HCT116 (cell line): Measurements from ENCODE around the gene ARHGEF3. TPM values are rescaled to one million over a fixed set of nuclear protein-coding genes. Genes with fewer than 3 reads are reported as not detected.

Experiments used
- ATAC-seq: fragments of 200-7000 bp; cut with Tn5 transposase; 2 replicates; pipeline ENCODE4 v1.9.1; 2020; ENCODE audit warnings: mild to moderate bottlenecking, moderate library complexity
- BruUV-seq: library from RNA; stranded (reverse); fragments of 400-500 nt; replicated peaks from 2 replicates; lab custom pipeline; 2021; lab: Mats Ljungman, UMichigan
- CTCF ChIA-PET: fragments of 300-600 bp; sonication (Branson Sonifier 250); formaldehyde crosslinking; loops from one replicate; lab custom pipeline; 2021; ENCODE audit warnings: antibody characterized with exemption; lab: Charles Lee
- POLR2A ChIA-PET: fragments of 300-600, 350-600 bp; sonication (Branson Sonifier 250); formaldehyde crosslinking; loops from one replicate; lab custom pipeline; 2021; ENCODE audit warnings: antibody characterized with exemption; lab: Charles Lee
- RAD21 ChIA-PET, 2 experiments: fragments of 300-600 bp; sonication (Branson Sonifier 250); formaldehyde crosslinking; loops; one replicate each; lab custom pipeline; 2023; ENCODE audit warnings: low total read pairs in 2 of 2; ENCODE audit not compliant: uncharacterized antibody in 2 of 2, unreplicated experiment in 2 of 2, low non-redundant PET in 1 of 2; lab: Charles Lee
- DNase-seq: peaks from one replicate; pipeline ENCODE4 v3.0.0-alpha.2; 2010; ENCODE audit warnings: low read depth, low spot score
- H2AFZ ChIP-seq: fragments of 200-600 bp; shearing (Covaris generic), sonication (generic); 2 replicates; pipeline ENCODE4 v1.6.1; 2017; ENCODE audit warnings: low read depth, mixed run types, mixed read lengths, antibody characterized with exemption, low read length; ENCODE audit not compliant: poor library complexity, severe bottlenecking
- H3K27ac ChIP-seq: 2 replicates; pipeline ENCODE4 v1.5.1; 2012; ENCODE audit warnings: low read depth, low read length
- H3K27me3 ChIP-seq: fragments of 200-600 bp; sonication (generic); 2 replicates; pipeline ENCODE4 v1.6.1; 2016; ENCODE audit warnings: mixed run types, low read length, mixed read lengths; ENCODE audit not compliant: insufficient read depth
- H3K36me3 ChIP-seq, 2 experiments: fragments of 200-500 bp in 1 of 2; fragments of 200-600 bp in 1 of 2; sonication (Bioruptor generic) in 1 of 2; sonication (generic) in 1 of 2; 2 replicates each; pipeline versions ENCODE4 v1.5.1 to v1.6.1; 2014 to 2016; ENCODE audit warnings: low read length in 2 of 2, inconsistent platforms in 1 of 2, mixed read lengths in 1 of 2, mixed run types in 1 of 2; ENCODE audit not compliant: insufficient read depth in 2 of 2, control insufficient read depth in 1 of 2
- H3K4me1 ChIP-seq, 2 experiments: fragments of 200-600 bp in 1 of 2; sonication (generic) in 1 of 2; 2 replicates each; pipeline versions ENCODE4 v1.5.1 to v1.6.1; 2012 to 2017; ENCODE audit warnings: low read length in 2 of 2, inconsistent platforms in 1 of 2, mild to moderate bottlenecking in 1 of 2, mixed read lengths in 1 of 2, mixed run types in 1 of 2, moderate library complexity in 1 of 2; ENCODE audit not compliant: insufficient read depth in 2 of 2, control insufficient read depth in 1 of 2
- H3K4me2 ChIP-seq: fragments of 200-600 bp; sonication (generic); 2 replicates; pipeline ENCODE4 v1.6.1; 2017; ENCODE audit warnings: mixed run types, low read length, mixed read lengths
- H3K4me3 ChIP-seq, 2 experiments: fragments of 200-600 bp in 1 of 2; sonication (generic) in 1 of 2; replicated peaks in 1 of 2; 2 replicates each; pipeline ENCODE4 v1.5.1; 2011 to 2016; ENCODE audit warnings: low read length in 2 of 2, control low read depth in 1 of 2, low read depth in 1 of 2, mild to moderate bottlenecking in 1 of 2, mixed read lengths in 1 of 2, mixed run types in 1 of 2
- H3K79me2 ChIP-seq: fragments of 200-600 bp; sonication (generic); 2 replicates; pipeline ENCODE4 v1.6.1; 2017; ENCODE audit warnings: mild to moderate bottlenecking, mixed run types, low read length, moderate library complexity, mixed read lengths; ENCODE audit not compliant: insufficient read depth
- H3K9ac ChIP-seq: fragments of 200-600 bp; sonication (generic); 2 replicates; pipeline ENCODE4 v1.6.1; 2016; ENCODE audit warnings: low read length, mixed read lengths
- H3K9me2 ChIP-seq: fragments of 200-600 bp; sonication (generic), shearing (Covaris generic); 2 replicates; pipeline ENCODE4 v1.6.1; 2017; ENCODE audit warnings: mixed run types, mild to moderate bottlenecking, moderate library complexity; ENCODE audit not compliant: insufficient read depth
- H3K9me3 ChIP-seq, 2 experiments: fragments of 200-500 bp in 1 of 2; fragments of 200-600 bp in 1 of 2; sonication (Bioruptor generic) in 1 of 2; sonication (generic) in 1 of 2; 2 replicates each; pipeline ENCODE4 v1.6.1; 2014 to 2017; ENCODE audit warnings: low read length in 2 of 2, mixed read lengths in 2 of 2, inconsistent platforms in 1 of 2, low read depth in 1 of 2, mild to moderate bottlenecking in 1 of 2, mixed run types in 1 of 2, moderate library complexity in 1 of 2; ENCODE audit not compliant: control insufficient read depth in 1 of 2, insufficient read depth in 1 of 2
- H4K20me1 ChIP-seq: fragments of 200-600 bp; sonication (generic), shearing (Covaris generic); 2 replicates; pipeline ENCODE4 v1.6.1; 2017; ENCODE audit warnings: mixed run types, mild to moderate bottlenecking, moderate library complexity; ENCODE audit not compliant: insufficient read depth
- EGR1 ChIP-seq: IDR thresholded peaks from 2 replicates; pipeline ENCODE4 v1.6.1; 2012; ENCODE audit warnings: low read depth
- JUND ChIP-seq: IDR thresholded peaks from 2 replicates; pipeline ENCODE4 v1.6.1; 2012
- POLR2A ChIP-seq: IDR thresholded peaks from 2 replicates; pipeline ENCODE4 v1.7.0; 2011; ENCODE audit warnings: borderline replicate concordance; ENCODE audit not compliant: insufficient read depth, insufficient read length; ENCODE audit errors: extremely low read depth
- REST ChIP-seq: IDR thresholded peaks from 2 replicates; pipeline ENCODE4 v1.6.1; 2012; ENCODE audit warnings: low read depth
- ZNF274 ChIP-seq: fragments of 200-500 bp; sonication (Bioruptor generic); IDR thresholded peaks from 2 replicates; pipeline ENCODE4 v1.6.1; 2014; ENCODE audit warnings: mild to moderate bottlenecking, low read depth, low read length, inconsistent platforms
- intact Hi-C: fragments of 100-400 bp; cut with micrococcal nuclease; formaldehyde crosslinking; loops from 2 replicates; pipeline ENCODE4 v1.10.0; 2022
- total RNA-seq: library from RNA; stranded (reverse); gene quantifications from one replicate; pipeline ENCODE4 v1.2.1, GENCODE V29; 2021; ENCODE audit not compliant: unreplicated experiment

ARHGEF3 gene
- total RNA-seq, 1 experiment from 2014 or later, result 18.1 TPM

- intact Hi-C loops, result no loop called here
- H3K36me3 ChIP-seq, result no peaks in the 10 kb centered on the region
- peaks cover 18 to 26% of the 10 kb centered on the region in 2 experiments for H3K4me1 ChIP-seq
- DNase-seq, result no peak
- no peak overlapping the region for H3K4me3 ChIP-seq
- H3K9me3 ChIP-seq, result no peaks in the 10 kb centered on the region
- no peak for ATAC-seq
- no TSS peak for BruUV-seq
- peak overlapping the region; percentile 67; the same call in 1 of the 2 replicates for H3K4me2 ChIP-seq
- TF ChIP-seq EGR1, result no peak
- no peak for TF ChIP-seq POLR2A
- TF ChIP-seq REST, result no peak
- TF ChIP-seq JUND, result no peak
- TF ChIP-seq ZNF274, result no peak
- TF ChIP-seq, all 23 proteins: peak for 0
- POLR2A ChIA-PET, result no interaction called here
- Histone ChIP-seq H2AFZ (no peak overlapping the region), H3K27ac (no peak overlapping the region), H3K79me2 (no peaks in the 10 kb centered on the region), H3K9ac (no peak overlapping the region), H3K27me3 (no peaks in the 10 kb centered on the region), H4K20me1 (no peaks in the 10 kb centered on the region), H3K9me2 (no peaks in the 10 kb centered on the region)
- CTCF ChIA-PET, result no interaction called here
- RAD21 ChIA-PET, result no interaction called here
Observed at GRCh38 chr3:56837196-56837955, 35.6 kb upstream of the ARHGEF3 start.
